HG02623 (cell line): Measurements from ENCODE around the gene PIMREG.

Source experiments
- ATAC-seq: cut with Tn5 transposase; IDR thresholded peaks from one replicate; pipeline ENCODE4 v1.9.1; 2021; ENCODE audit warnings: moderate library complexity; ENCODE audit not compliant: unreplicated experiment

The PIMREG gene

DNA sequence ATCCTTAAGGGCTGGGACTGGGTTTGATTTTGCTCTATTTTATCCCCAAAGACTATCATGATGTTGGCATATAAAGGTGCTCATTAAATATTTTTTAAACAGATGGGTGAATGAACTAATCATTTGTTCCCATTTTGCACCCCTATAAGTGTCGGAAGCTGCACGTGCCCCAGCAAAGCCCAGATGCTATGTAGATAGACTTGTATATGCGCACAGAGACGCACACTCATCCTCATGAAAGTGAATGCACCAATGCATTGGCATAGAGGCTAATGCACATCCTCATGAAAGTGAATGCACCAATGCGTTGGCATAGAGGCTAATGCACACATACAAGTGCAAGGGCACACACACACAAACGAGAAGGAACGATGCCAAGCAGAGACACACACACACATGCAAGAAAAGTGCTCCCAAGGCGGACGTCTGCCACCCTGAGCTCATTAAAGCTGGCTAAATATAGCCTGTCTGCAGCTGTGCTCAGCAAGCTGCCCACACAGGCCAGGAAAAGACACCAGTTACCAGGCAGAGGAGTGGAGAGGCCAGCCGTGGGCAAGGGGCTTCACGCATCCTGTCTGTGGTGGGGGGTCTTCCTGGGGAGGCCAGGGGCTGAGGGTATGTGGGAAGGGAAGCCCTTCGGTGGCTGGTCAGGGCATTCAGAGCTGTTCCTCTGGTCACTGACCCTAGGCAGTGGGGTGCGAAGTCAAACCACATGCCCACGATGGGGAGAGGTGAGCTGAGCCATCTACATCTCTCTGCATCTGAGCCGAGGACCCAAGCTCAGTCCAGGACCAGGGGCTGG lies 52.6 kb downstream of the PIMREG start:
- ATAC-seq = no peak

- ATAC-seq = no peak
Measured at GRCh38 chr17:6497496-6498221, 53.4 kb downstream of the PIMREG start.

GRCh38 chr17:6498356-6498755 lies 54.1 kb downstream of the PIMREG start:
- no peak for ATAC-seq

GRCh38 chr17:6498901-6499540 lies 54.8 kb downstream of the PIMREG start:
- ATAC-seq = no peak
